ENCODE results near the gene SYNE1.
"Not testable (repeated sequence)": the region's sequence is repeated elsewhere in the genome, so short reads cannot be mapped to it uniquely, and the experiment has no call there.

SYNE1 gene

GRCh38 chr6:152143359-152143758 lies 493.8 kb downstream of the SYNE1 start:
- DNase-seq (ENCODE audit: low spot score) = no peak

GRCh38 chr6:152142105-152142504 lies 495.1 kb downstream of the SYNE1 start:
- no peak for DNase-seq (ENCODE audit: low spot score)

- not testable (repeated sequence) for DNase-seq (ENCODE audit: low spot score)
Measured at GRCh38 chr6:152138344-152138743, 498.8 kb downstream of the SYNE1 start.

GRCh38 chr6:152136449-152136825 lies 500.7 kb downstream of the SYNE1 start:
- DNase-seq (ENCODE audit: low spot score) = no peak

GRCh38 chr6:152135755-152136448 lies 501.3 kb downstream of the SYNE1 start:
- no peak for DNase-seq (ENCODE audit: low spot score)

- no peak for DNase-seq (ENCODE audit: low spot score)
Measured at GRCh38 chr6:152130441-152130840, 506.7 kb downstream of the SYNE1 start.

- no peak for DNase-seq (ENCODE audit: low spot score)
Measured at GRCh38 chr6:152129691-152130151, 507.4 kb downstream of the SYNE1 start.

- no peak for DNase-seq (ENCODE audit: low spot score)
Measured at GRCh38 chr6:152127432-152128165, 509.6 kb downstream of the SYNE1 start.

- DNase-seq (ENCODE audit: low spot score) = peak; percentile 17
Measured at GRCh38 chr6:152124429-152125074, 512.6 kb downstream of the SYNE1 start.

- no peak for DNase-seq (ENCODE audit: low spot score)
Measured at GRCh38 chr6:152123076-152123475, 514.1 kb downstream of the SYNE1 start.

GRCh38 chr6:152122434-152122833 lies 514.7 kb downstream of the SYNE1 start:
- DNase-seq (ENCODE audit: low spot score) = no peak

- DNase-seq (ENCODE audit: low spot score) = no peak
Measured at GRCh38 chr6:152121910-152122309, 515.3 kb downstream of the SYNE1 start.

- DNase-seq (ENCODE audit: low spot score) = no peak
Measured at GRCh38 chr6:152119831-152120230, 517.3 kb downstream of the SYNE1 start.

- no peak for DNase-seq (ENCODE audit: low spot score)
Measured at GRCh38 chr6:152118678-152119077, 518.5 kb downstream of the SYNE1 start.

- no peak for DNase-seq (ENCODE audit: low spot score)
Measured at GRCh38 chr6:152118224-152118623, 518.9 kb downstream of the SYNE1 start.

GRCh38 chr6:152117156-152118133 lies 519.7 kb downstream of the SYNE1 start:
- no peak for DNase-seq (ENCODE audit: low spot score)

GRCh38 chr6:152112491-152113261 lies 524.5 kb downstream of the SYNE1 start:
- DNase-seq (ENCODE audit: low spot score) = no peak

GRCh38 chr6:152110886-152111820 lies 526.0 kb downstream of the SYNE1 start:
- DNase-seq (ENCODE audit: low spot score) = no peak

- DNase-seq (ENCODE audit: low spot score) = no peak
Measured at GRCh38 chr6:152107973-152108372, 529.2 kb downstream of the SYNE1 start.

Measured in SK-N-DZ (cell line).